Choroid plexus epithelial cell (primary cell): ENCODE results near the gene CDH26.

ENCODE experiments used
- DNase-seq: peaks from one replicate; pipeline ENCODE4 v3.0.0-alpha.2; 2010; ENCODE audit warnings: low read depth
- H3K4me3 ChIP-seq: 2 replicates; pipeline ENCODE4 v1.5.1; 2011; ENCODE audit warnings: low read depth, mild to moderate bottlenecking, control low read depth, low read length, moderate library complexity
- TF ChIP-seq, protein P1 (sequence below): conservative IDR thresholded peaks from 2 replicates; pipeline ENCODE4 v1.5.1; 2011; ENCODE audit warnings: low read depth, mild to moderate bottlenecking, control low read depth, inconsistent platforms, low read length, moderate library complexity

The CDH26 gene

DNA sequence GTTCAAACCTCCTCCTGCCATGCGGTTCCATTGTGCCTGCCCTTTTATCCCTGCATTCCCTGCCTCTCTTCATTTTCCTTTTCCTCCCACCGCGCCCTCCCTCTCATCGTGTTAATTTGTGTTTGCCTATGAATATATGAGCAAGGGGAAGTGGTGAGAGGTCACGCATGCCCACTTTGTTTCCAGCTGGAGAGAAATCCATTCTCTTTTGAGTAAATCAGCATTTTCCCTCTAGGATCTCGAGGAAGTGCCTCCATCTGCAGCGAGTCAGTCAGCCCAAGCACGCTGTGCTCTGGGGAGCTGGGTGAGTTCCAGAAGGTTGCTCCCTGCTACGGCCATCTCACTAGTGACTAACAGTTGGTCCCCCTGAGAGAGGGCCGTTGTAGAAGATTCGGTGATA, 42.9 kb downstream of the CDH26 start:
- H3K4me3 ChIP-seq: no peak overlapping the region
- TF ChIP-seq, protein P1, sequence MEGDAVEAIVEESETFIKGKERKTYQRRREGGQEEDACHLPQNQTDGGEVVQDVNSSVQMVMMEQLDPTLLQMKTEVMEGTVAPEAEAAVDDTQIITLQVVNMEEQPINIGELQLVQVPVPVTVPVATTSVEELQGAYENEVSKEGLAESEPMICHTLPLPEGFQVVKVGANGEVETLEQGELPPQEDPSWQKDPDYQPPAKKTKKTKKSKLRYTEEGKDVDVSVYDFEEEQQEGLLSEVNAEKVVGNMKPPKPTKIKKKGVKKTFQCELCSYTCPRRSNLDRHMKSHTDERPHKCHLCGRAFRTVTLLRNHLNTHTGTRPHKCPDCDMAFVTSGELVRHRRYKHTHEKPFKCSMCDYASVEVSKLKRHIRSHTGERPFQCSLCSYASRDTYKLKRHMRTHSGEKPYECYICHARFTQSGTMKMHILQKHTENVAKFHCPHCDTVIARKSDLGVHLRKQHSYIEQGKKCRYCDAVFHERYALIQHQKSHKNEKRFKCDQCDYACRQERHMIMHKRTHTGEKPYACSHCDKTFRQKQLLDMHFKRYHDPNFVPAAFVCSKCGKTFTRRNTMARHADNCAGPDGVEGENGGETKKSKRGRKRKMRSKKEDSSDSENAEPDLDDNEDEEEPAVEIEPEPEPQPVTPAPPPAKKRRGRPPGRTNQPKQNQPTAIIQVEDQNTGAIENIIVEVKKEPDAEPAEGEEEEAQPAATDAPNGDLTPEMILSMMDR: no peak
- no peak for DNase-seq

GRCh38 chr20:60003776-60004175, 45.6 kb downstream of the CDH26 start:
- no peak for DNase-seq
- H3K4me3 ChIP-seq: no peak overlapping the region
- TF ChIP-seq, protein P1: no peak

DNA sequence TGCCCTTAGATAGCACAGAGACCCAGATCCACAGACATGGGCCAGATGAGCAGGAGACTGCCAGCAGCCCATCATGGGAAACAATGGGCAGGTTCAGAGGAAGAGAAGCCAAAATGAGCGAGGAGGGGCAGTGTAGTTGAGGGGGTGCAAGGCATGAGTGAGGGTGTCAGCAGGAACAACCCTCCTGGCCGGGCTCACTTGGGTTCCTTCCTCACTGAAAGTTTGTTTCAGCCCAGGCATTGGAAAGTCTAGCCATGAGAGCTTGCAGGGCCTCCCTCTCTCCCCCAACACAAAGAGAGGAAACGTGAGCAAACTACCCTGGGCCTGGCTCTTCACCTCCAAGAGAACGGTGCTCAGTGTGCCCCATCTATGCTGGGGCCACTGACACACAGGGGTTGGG, 48.0 kb downstream of the CDH26 start:
- H3K4me3 ChIP-seq: no peak overlapping the region
- DNase-seq: no peak
- TF ChIP-seq, protein P1: no peak

GRCh38 chr20:60007464-60007863, 49.2 kb downstream of the CDH26 start:
- no peak for DNase-seq
- TF ChIP-seq, protein P1: no peak
- H3K4me3 ChIP-seq: no peak overlapping the region

DNA sequence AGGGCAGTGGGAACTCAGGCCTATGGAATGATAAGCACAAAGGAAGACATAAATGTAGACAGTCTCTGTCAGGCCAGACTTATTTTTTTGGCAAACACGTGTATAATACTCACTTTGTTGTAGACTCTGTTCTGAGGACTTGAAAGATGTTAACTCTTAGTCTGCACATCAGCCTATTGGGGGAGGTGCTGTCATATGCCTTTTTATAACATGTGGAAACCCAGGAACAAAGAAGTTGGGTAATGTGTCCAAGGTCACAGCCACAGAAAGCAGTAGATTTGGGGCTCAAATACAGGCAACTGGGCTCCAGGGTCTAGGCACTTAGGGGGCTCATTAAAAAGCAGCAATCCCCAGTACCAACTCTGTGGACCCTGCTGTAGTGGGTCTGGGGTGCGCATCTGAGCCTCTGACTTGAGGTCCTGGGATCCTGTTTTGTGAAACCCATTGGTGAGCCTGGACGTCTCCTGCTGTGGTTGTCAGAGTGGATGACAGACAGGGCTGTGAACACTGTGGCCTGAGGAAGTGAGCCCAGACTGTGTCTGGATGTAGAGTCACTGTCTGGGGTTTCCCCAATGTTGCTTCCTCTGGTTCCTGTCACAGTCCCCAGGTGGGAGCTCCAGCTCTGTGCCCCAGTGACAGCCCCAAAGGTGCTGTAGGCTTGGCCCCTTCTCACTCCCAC, 50.0 kb downstream of the CDH26 start:
- no peak overlapping the region for H3K4me3 ChIP-seq
- no peak for DNase-seq

GRCh38 chr20:60009318-60009717, 51.1 kb downstream of the CDH26 start:
- H3K4me3 ChIP-seq: no peak overlapping the region
- TF ChIP-seq, protein P1: no peak
- no peak for DNase-seq

More for the DNA sequence above, 50.0 kb downstream of the CDH26 start:
- TF ChIP-seq, protein P1: no peak

DNA sequence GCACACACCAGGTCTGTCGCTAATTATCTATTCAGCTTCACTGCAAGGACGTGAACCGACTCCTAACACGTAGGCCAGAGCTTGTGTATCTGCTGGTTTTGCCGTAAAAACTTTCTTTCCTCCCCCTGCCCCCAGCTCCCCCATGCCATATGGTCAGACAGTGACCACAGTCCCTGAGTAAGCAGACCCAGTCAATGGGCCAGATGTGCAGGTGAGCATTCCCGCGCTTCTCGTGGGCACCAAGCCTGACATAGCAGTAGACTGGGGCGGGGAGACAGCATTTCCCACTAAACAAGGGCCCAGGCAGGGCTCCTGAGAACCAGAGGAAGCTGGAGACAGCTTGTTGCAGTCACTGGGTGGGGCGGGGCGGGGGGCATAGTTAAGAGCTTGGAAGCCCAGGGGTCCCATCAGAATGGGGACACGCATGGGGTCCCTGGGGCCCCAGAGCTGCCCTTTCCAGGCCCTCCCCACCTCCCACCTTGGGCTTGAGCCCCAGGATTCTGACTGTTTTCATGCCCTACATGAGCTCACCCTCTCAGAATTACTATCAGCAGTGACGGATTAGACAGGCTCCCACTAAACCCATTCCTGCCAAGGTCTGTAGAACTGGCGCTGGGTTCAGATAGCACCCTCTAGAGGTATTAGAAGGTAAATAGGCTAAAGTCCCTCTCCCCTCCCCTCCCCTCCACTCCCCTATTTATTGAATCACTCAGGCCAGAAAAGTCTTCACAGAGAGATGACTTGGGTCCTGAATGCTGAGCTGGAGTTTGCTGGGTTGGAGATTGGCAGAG, 51.8 kb downstream of the CDH26 start:
- no peak overlapping the region for H3K4me3 ChIP-seq
- DNase-seq: no peak
- TF ChIP-seq, protein P1: no peak
